ENCODE data around the gene ZNRF4.
"Not testable (repeated sequence)": the region's sequence is repeated elsewhere in the genome, so short reads cannot be mapped to it uniquely, and the experiment has no call there.

Gene ZNRF4

GRCh38 chr19:5434970-5435641, 20.1 kb upstream of the ZNRF4 start:
- DNase-seq (ENCODE audit: low read depth), result no peak
- no peak overlapping the region for H3K4me3 ChIP-seq (ENCODE audit: low read length)
- no peak for TF ChIP-seq CTCF (conservative IDR thresholded peaks at IDR 0.05; ENCODE audit: low read depth, low read length)

GRCh38 chr19:5435642-5436017, 19.6 kb upstream of the ZNRF4 start:
- TF ChIP-seq CTCF (conservative IDR thresholded peaks at IDR 0.05; ENCODE audit: low read depth, low read length), result no peak
- DNase-seq (ENCODE audit: low read depth), result no peak
- no peak overlapping the region for H3K4me3 ChIP-seq (ENCODE audit: low read length)

GRCh38 chr19:5436106-5436947, 18.9 kb upstream of the ZNRF4 start:
- peak overlapping the region; percentile 34 for H3K4me3 ChIP-seq (ENCODE audit: low read length)
- no peak for DNase-seq (ENCODE audit: low read depth)
- TF ChIP-seq CTCF (conservative IDR thresholded peaks at IDR 0.05; ENCODE audit: low read depth, low read length), result no peak

GRCh38 chr19:5436948-5437306, 18.3 kb upstream of the ZNRF4 start:
- peak overlapping the region; percentile 20 for H3K4me3 ChIP-seq (ENCODE audit: low read length)
- DNase-seq (ENCODE audit: low read depth), result no peak
- no peak for TF ChIP-seq CTCF (conservative IDR thresholded peaks at IDR 0.05; ENCODE audit: low read depth, low read length)

GRCh38 chr19:5438756-5439155, 16.5 kb upstream of the ZNRF4 start:
- DNase-seq (ENCODE audit: low read depth), result not testable (repeated sequence)

GRCh38 chr19:5439452-5439851, 15.8 kb upstream of the ZNRF4 start:
- no peak for TF ChIP-seq CTCF (conservative IDR thresholded peaks at IDR 0.05; ENCODE audit: low read depth, low read length)
- no peak for DNase-seq (ENCODE audit: low read depth)
- H3K4me3 ChIP-seq (ENCODE audit: low read length), result no peak overlapping the region

More at GRCh38 chr19:5438756-5439155, 16.5 kb upstream of the ZNRF4 start:
- not testable (repeated sequence) for H3K4me3 ChIP-seq (ENCODE audit: low read length)

- DNase-seq (ENCODE audit: low read depth), result no peak
- TF ChIP-seq CTCF (conservative IDR thresholded peaks at IDR 0.05; ENCODE audit: low read depth, low read length), result no peak
- no peak overlapping the region for H3K4me3 ChIP-seq (ENCODE audit: low read length)
These were observed 14.9 kb upstream of the ZNRF4 start for GRCh38 chr19:5440299-5440698.

Data from retinal pigment epithelial cell (primary cell).